CD14-positive monocyte (primary cell): ENCODE data around the gene VPS13A. TPM values are rescaled to one million over a fixed set of nuclear protein-coding genes. Genes with fewer than 3 reads are reported as not detected.

Experiments
- DNase-seq, 3 donors: peaks; one replicate each; pipeline ENCODE4 v3.0.0-alpha.2; 2011 to 2022
- H2AFZ ChIP-seq: 2 replicates; pipeline ENCODE4 v1.6.0; 2012; ENCODE audit warnings: mild to moderate bottlenecking, low read depth, low read length, inconsistent platforms; ENCODE audit not compliant: insufficient read depth, poor library complexity, severe bottlenecking
- H3K27ac ChIP-seq, 2 donors: 1 replicate in 1 of 2; 2 replicates in 1 of 2; pipeline ENCODE4 v1.5.1; 2012 to 2013; ENCODE audit warnings: low read length in 2 of 2, control low read depth in 1 of 2, inconsistent platforms in 1 of 2, low read depth in 1 of 2, mild to moderate bottlenecking in 1 of 2
- H3K27me3 ChIP-seq, 2 donors: one replicate each; pipeline versions ENCODE4 v1.6.0 to v1.6.1; 2011 to 2013; ENCODE audit warnings: low read length in 2 of 2; ENCODE audit not compliant: control insufficient read depth in 2 of 2, insufficient read depth in 2 of 2
- H3K36me3 ChIP-seq, 2 donors: replicated peaks in 1 of 2; 1 replicate in 1 of 2; 2 replicates in 1 of 2; pipeline versions ENCODE4 v1.5.1 to v1.6.1; 2012 to 2013; ENCODE audit warnings: low read length in 2 of 2, control low read depth in 1 of 2, inconsistent platforms in 1 of 2, mild to moderate bottlenecking in 1 of 2; ENCODE audit not compliant: insufficient read depth in 2 of 2, control insufficient read depth in 1 of 2
- H3K4me1 ChIP-seq, 2 donors: 1 replicate in 1 of 2; 2 replicates in 1 of 2; pipeline versions ENCODE4 v1.5.1 to v1.6.1; 2012 to 2013; ENCODE audit warnings: low read length in 2 of 2, control low read depth in 1 of 2, inconsistent platforms in 1 of 2, mild to moderate bottlenecking in 1 of 2, moderate library complexity in 1 of 2; ENCODE audit not compliant: insufficient read depth in 2 of 2, control insufficient read depth in 1 of 2
- H3K4me2 ChIP-seq: replicated peaks from 2 replicates; pipeline ENCODE3; 2012; ENCODE audit warnings: low read length, moderate library complexity, mild to moderate bottlenecking; ENCODE audit not compliant: poor library complexity, severe bottlenecking; ENCODE audit errors: extremely low read depth
- H3K4me3 ChIP-seq, 3 experiments: fragments of 200-600 bp in 1 of 3; sonication (generic) in 1 of 3; replicated peaks in 1 of 3; 1 replicate in 2 of 3; 2 replicates in 1 of 3; pipeline ENCODE4 v1.5.1; 2011 to 2013; ENCODE audit warnings: low read length in 3 of 3, mild to moderate bottlenecking in 3 of 3, control low read depth in 2 of 3, low read depth in 2 of 3, inconsistent platforms in 1 of 3, moderate library complexity in 1 of 3
- H3K79me2 ChIP-seq: 2 replicates; pipeline ENCODE4 v1.6.0; 2012; ENCODE audit warnings: mild to moderate bottlenecking, control low read depth, inconsistent platforms, low read length, moderate library complexity; ENCODE audit not compliant: insufficient read depth
- H3K9ac ChIP-seq: 2 replicates; pipeline ENCODE4 v1.6.0; 2017; ENCODE audit warnings: low read length, mild to moderate bottlenecking; ENCODE audit not compliant: insufficient read depth, poor library complexity, severe bottlenecking
- H3K9me3 ChIP-seq, 2 donors: replicated peaks in 1 of 2; 1 replicate in 1 of 2; 2 replicates in 1 of 2; pipeline versions ENCODE4 v1.5.1 to v1.6.1; 2012 to 2013; ENCODE audit warnings: low read length in 2 of 2, control low read depth in 1 of 2; ENCODE audit not compliant: control insufficient read depth in 1 of 2, insufficient read depth in 1 of 2
- H4K20me1 ChIP-seq: 2 replicates; pipeline ENCODE4 v1.6.0; 2012; ENCODE audit warnings: mild to moderate bottlenecking, low read length, control low read depth, moderate library complexity; ENCODE audit not compliant: insufficient read depth
- H3K27ac Mint-ChIP-seq, 7 donors: one replicate each; pipeline ENCODE4 v1.8.0; 2020; ENCODE audit warnings: mild to moderate bottlenecking in 7 of 7, mixed read lengths in 7 of 7, moderate library complexity in 6 of 7, inconsistent platforms in 2 of 7
- H3K27me3 Mint-ChIP-seq, 3 donors: one replicate each; pipeline ENCODE4 v1.8.0; 2021 to 2022; ENCODE audit warnings: low read depth in 3 of 3, mild to moderate bottlenecking in 3 of 3, mixed read lengths in 3 of 3, moderate library complexity in 3 of 3, inconsistent platforms in 1 of 3
- H3K36me3 Mint-ChIP-seq, 2 donors: one replicate each; pipeline ENCODE4 v1.8.0; 2020; ENCODE audit warnings: mixed read lengths in 2 of 2, inconsistent platforms in 1 of 2, mild to moderate bottlenecking in 1 of 2
- H3K4me1 Mint-ChIP-seq: one replicate; pipeline ENCODE4 v1.8.0; 2020; ENCODE audit warnings: mild to moderate bottlenecking, mixed read lengths
- H3K4me3 Mint-ChIP-seq, 2 donors: one replicate each; pipeline ENCODE4 v1.8.0; 2020; ENCODE audit warnings: mild to moderate bottlenecking in 2 of 2, mixed read lengths in 2 of 2, moderate library complexity in 1 of 2
- H3K9me3 Mint-ChIP-seq, 7 donors: one replicate each; pipeline ENCODE4 v1.8.0; 2020 to 2022; ENCODE audit warnings: mixed read lengths in 7 of 7, mild to moderate bottlenecking in 6 of 7, moderate library complexity in 6 of 7, inconsistent platforms in 2 of 7
- CTCF ChIP-seq: fragments of 200-600 bp; IDR thresholded peaks from one replicate; pipeline ENCODE4 v1.8.0; 2022; ENCODE audit warnings: antibody characterized with exemption, mild to moderate bottlenecking
- WGBS: methylation state at CpG from one replicate; pipeline ENCODE4 v1.1.5; 2013; ENCODE audit warnings: missing lambda C conversion rate; ENCODE audit not compliant: insufficient coverage; 5-methylcytosine and 5-hydroxymethylcytosine counted together
- intact Hi-C, 2 donors: fragments of 100-400 bp; cut with micrococcal nuclease; formaldehyde crosslinking; loops; one replicate each; pipeline versions ENCODE4 v1.15.0 to v1.15.1; 2023
- polyA plus RNA-seq, 3 donors: library from polyadenylated mRNA; depleted of rRNA in 1 of 3; unstranded in 2 of 3; stranded (reverse) in 1 of 3; fragments of 300-500 nt in 2 of 3; fragments of >200 nt in 1 of 3; fragmentation: Illumina TruSeq in 2 of 3; gene quantifications; 1 replicate in 2 of 3; 2 replicates in 1 of 3; pipeline ENCODE4 v1.2.3, GENCODE V29; 2012 to 2021

The VPS13A gene
- polyA plus RNA-seq, 3 donors: 0.27 to 1.8 (median 1.1) TPM

GRCh38 chr9:77432053-77432452, 254.7 kb downstream of the VPS13A start:
- DNase-seq: no peak
- Histone ChIP-seq H3K9ac (no peak overlapping the region), H3K4me1 (no peaks in the 10 kb centered on the region), H3K36me3 (no peaks in the 10 kb centered on the region), H3K27me3 (no peaks in the 10 kb centered on the region), H3K4me3 (no peak overlapping the region), H4K20me1 (no peaks in the 10 kb centered on the region), H3K27ac (no peak overlapping the region), H3K4me2 (no peak overlapping the region), H3K9me3 (no peaks in the 10 kb centered on the region), H3K79me2 (no peaks in the 10 kb centered on the region), H2AFZ (no peak overlapping the region)
- no peak overlapping the region for H3K27ac Mint-ChIP-seq
- TF ChIP-seq CTCF: no peak
- intact Hi-C loops: no loop called here
- WGBS: 96% methylated on average over 5 of the region's 6 CpGs
- peaks cover 0 to 2% (median 0%) of the 10 kb centered on the region in 7 donors for H3K9me3 Mint-ChIP-seq
- H3K36me3 Mint-ChIP-seq: no peaks in the 10 kb centered on the region
- H3K4me1 Mint-ChIP-seq: peaks cover 9% of the 10 kb centered on the region
- no peak overlapping the region for H3K4me3 Mint-ChIP-seq
- peaks cover 0 to 5% (median 2%) of the 10 kb centered on the region in 3 donors for H3K27me3 Mint-ChIP-seq

GRCh38 chr9:77433675-77434445, 256.5 kb downstream of the VPS13A start:
- WGBS: 77% methylated on average over 18 of the region's 21 CpGs
- H3K4me3 ChIP-seq: no peak overlapping the region
- Mint-ChIP-seq H3K9me3 (no peaks in the 10 kb centered on the region), H3K4me3 (peak overlapping the region in 1 of 2 donors; percentile 44), H3K36me3 (no peaks in the 10 kb centered on the region), H3K4me1 (peaks cover 6% of the 10 kb centered on the region), H3K27ac (no peak overlapping the region), H3K27me3 (peaks cover 0 to 4% (median 2%) of the 10 kb centered on the region in 3 donors)
- TF ChIP-seq CTCF: peak; percentile 90
- H2AFZ ChIP-seq: no peak overlapping the region
- H3K36me3 ChIP-seq: no peaks in the 10 kb centered on the region
- H3K9me3 ChIP-seq: no peaks in the 10 kb centered on the region
- intact Hi-C loops: no loop called here
- H3K9ac ChIP-seq: no peak overlapping the region
- H3K79me2 ChIP-seq: no peaks in the 10 kb centered on the region
- H3K4me2 ChIP-seq: no peak overlapping the region
- no peaks in the 10 kb centered on the region for H3K27me3 ChIP-seq
- no peak overlapping the region for H3K27ac ChIP-seq
- no peaks in the 10 kb centered on the region for H4K20me1 ChIP-seq
- H3K4me1 ChIP-seq: no peaks in the 10 kb centered on the region
- DNase-seq: peak; percentile 15 to 43 (median 32)
